Activated CD4-positive, alpha-beta T cell treated with anti-CD3 and anti-CD28 coated beads, Interleukin-2, amount 50 U/mL, for 24 hours (primary cell): ENCODE data around the gene ATPAF2.
"Not testable (repeated sequence)": the region's sequence is repeated elsewhere in the genome, so short reads cannot be mapped to it uniquely, and the experiment has no call there.

ENCODE experiments used
- DNase-seq, 2 donors: peaks; one replicate each; pipeline ENCODE4 v3.0.0-alpha.2; 2020; ENCODE audit warnings: low read depth in 1 of 2, low spot score in 1 of 2

Gene ATPAF2

DNA sequence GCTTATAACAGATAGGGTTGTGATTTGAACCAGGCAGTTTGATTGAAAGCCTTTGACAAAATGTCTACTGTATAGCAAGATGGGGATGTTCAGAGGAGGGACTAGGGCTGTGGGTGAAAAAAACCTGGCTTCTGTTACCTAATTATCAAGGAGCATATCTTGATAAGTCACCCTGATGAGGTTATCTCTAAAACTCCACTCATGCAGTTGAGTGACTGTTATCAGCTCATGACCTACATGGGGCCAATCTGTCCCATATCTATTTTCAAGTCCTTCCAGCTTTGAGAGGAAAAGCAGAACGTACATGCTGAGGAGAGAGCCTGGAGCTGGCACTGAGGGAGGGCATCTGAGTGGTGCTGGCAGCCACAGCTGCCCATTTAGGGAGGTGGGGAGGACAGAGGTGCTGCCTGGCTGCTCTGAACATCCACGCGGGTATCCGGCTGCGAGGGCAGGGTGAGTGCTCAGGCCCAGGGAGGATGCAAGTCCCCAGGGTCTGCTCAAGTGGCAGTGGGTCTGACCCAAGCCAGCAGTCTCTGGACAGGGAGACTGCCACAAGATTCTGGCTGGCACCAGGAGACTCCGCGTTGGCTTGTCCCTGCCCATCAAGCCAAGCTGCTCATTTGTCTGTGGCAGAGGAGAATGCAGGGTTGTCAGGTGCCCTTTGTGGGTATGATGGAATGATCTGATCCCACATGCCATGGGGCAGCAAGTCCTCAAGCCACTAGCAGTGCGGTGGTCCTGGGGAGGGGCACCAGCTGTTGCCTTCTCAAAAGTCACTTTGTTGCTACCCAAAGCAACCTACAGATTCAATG is 29.2 kb downstream of the ATPAF2 start:
- no peak for DNase-seq

DNA sequence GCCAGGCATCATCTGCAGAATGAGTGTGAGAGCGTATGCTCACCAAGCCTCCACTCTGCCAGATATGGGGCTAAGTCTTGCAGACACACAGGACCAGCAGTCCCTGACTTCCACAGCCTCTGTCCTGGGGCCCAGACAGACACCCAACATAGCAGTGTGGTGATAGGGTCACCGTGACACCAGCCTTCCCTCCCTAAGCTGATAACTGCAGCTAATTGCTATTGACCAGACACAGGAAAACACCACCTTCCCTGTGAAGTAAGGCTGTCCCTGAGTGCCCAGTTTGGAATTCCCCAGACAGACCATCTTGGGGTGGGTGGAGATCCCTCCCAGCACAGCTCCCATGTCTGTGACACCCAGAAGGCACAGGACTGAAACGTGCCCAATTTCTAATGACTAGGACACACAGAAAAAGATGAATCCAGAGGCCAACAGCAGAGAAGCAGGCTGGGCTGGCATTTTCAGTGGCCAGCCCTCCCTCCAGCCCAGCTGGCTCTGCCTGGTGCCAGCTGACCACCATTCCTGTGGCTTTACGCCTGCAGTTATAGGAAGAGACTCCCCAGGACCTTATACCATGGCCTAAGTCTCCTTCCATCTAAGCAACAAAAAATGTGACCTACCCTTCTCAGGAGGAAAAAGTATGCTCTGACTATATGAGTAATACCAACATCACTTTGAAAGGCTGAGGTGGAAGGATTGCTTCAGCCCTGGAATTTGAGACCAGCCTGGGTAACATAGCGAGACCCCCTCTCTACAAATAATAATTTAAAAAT is 30.3 kb downstream of the ATPAF2 start:
- no peak for DNase-seq

DNA sequence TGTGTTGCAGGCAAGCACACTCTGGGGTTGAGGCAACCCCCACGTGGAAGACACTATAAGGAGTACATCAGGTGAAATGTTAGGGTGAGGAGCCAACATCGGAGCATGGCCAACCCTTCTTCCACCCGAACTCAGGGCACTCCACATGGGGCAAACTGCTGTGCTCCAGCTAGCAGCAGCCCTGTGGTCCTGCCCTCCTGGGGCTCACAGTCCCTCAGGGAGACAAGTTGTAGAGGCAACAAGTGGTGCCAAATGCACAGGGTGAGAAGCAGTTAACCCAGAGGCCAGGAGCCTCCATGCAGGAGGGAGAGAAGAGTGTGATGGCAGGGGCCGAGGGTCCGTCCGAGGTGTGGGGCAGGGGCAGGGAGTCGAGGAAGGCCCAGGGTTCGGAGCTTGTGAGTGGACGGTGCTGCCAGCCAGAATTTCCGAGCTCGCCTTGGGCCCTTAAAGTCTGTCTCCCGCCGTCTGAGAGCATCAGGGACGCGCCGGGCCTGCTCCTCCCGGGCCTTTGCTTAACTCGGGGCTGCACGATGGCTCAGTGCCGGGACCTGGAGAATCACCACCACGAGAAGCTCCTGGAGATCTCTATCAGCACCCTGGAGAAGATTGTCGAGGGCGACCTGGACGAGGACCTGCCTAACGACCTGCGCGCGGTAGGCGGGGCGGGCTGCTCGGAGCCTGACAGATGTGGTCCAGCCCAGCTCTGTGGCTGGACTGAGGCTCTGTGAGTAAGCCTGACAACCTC is 32.3 kb downstream of the ATPAF2 start:
- no peak for DNase-seq

DNA sequence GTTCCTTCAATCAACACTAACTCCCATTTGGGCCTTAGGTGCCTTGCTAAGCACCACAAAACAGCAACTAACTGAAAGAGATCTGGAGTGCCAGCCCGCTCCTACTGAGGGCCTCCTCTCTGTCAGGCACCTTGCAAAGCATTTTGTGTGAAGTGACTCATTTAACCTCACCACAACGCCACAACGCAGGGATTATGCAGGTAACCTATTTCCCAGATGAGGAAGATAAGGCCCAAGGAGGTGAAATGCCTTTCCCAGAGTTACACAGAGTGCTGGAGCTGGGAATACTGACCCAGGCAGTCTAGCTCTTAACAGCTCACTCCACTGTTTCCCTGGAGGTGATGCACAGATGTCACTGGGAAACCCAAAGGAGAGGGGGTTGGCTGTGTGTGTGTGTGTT is 33.5 kb downstream of the ATPAF2 start:
- DNase-seq: no peak

DNA sequence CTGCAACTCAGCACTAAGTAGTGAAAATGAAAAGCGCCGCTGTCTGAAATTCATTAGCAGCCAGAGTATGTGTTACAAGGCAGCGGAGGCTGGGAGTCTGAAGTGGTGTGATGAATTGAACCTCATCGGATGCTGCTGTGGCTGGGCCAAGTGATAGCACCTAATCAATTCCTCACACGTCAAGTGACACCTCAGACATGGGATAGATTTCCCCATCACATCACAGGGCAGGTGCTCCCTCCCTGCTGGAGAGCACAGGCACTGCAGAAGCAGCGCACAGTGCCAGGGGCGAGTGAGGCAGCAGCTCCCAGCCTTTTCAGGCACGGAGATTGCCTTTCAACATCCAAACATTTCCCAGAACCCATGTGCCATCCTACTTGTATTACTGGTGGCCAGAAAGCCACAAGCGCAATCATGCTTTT is 34.1 kb downstream of the ATPAF2 start:
- no peak for DNase-seq

DNA sequence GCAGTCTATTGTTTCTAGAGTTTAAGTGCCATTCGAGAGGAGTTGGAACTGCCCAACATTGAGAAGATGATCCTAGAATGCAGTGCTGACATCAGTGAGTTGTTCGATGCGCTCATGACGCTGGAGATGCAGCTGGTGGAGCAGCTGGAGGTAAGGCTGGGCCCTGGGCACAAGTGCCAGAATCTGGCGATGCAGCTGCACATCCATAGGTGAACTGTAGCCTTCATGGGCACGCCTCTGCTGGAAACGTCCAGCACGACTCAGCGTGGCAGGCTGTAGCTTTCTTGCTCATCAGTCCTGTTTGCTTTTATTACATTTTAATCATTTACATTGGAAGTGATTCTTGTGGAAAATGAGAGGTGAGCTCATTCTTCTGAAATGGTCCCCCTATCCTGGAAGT is 34.6 kb downstream of the ATPAF2 start:
- no peak for DNase-seq

DNA sequence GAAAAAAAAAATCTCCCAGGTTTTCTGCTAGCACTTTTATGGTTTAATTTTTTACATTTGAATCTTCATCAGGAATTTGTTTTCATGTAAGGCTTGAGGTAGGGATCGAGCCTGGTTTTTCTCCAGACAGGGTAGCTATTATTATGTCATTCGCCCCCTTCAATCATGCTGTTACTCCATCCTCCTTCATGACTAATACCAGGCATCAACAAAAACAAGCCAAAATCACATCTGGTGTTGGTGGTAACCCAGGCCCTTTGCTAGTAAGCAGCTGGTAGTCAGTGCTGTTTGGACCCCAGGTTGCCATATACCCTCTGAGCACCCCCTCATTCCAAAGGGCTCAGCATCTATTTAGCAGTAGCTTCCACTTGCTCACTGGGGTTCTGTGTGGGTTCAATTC is 36.8 kb downstream of the ATPAF2 start:
- no peak for DNase-seq

DNA sequence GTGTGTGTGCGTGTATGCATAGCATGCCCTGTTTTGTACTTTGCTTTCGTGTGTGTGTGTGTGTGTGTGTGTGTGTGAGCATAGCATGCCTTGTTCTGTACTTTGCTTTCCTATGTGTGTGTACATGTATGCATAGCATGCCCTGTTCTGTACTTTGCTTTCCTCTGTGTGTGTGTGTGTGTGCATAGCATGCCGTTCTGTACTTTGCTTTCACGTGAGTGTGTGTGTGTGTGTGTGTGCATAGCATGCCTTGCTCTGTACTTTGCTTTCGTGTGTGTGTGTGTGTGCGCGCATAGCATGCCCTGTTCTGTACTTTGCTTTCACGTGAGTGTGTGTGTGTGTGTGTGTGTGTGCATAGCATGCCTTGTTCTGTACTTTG is 38.9 kb downstream of the ATPAF2 start:
- no peak for DNase-seq

DNA sequence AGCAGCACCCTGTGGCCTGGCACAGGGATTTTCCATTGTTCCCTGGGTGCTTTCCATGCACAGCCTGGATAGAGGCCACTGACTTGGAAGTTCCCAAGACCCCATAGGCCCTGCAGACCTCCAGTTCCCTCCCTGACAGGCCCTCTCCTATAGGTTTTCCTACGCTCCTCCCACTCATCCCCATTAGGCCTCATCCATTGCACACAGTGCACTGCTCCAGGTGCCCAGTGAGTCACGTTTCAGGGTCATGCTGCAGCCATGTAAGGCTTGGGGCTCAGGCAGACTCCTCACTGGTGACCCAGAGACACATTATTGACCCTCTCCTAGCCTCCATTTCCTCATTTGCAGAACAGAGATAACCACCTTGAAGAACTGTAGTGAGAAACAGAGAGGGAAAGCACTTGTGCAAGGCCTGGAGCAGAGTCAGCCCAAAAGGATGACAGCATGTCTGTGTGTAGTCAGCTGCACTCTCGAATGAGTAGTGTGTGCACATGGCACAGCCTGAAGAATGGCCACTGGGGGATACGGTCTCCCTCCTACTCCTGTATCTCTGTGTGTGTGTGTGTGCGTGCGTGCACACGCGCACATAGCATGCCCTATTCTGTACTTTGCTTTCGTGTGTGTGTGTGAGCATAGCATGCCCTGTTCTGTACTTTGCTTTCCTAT is 39.5 kb downstream of the ATPAF2 start:
- DNase-seq: no peak

DNA sequence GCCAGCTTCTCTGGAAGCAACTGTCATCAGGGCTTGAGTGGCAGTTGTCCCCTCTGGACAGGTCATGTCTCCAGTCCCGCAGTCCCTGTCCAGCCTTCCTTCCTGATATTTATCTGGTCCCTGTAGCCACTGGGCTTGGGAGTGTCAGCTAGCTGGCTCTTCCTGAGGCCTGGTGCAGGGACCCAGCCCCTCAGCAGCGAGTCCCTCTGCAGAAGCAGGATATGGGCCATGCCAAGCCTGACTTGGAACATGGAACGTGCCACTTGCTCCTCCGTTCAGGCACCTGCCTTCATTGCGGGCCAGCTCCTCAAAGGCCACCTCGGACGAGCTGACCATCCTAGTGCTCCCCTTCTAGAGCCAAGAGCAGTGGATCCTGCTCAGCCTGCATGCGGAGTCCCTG is 40.0 kb downstream of the ATPAF2 start:
- DNase-seq: no peak

DNA sequence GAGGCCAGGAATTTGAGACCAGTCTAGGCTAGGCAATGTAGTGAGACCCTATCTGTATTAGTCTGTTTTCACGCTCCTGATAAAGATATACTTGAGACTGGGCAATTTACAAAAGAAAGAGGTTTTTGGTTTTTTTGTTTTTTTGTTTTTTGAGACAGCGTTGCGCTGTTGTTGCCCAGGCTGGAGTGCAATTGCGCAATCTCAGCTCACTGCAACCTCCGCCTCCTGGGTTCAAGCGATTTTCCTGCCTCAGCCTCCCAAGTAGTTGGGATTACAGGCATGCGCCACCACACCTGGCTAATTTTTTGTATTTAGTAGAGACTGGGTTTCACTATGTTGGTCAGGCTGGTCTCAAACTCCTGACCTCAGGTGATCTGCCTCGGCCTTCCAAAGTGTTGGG is 43.1 kb downstream of the ATPAF2 start:
- not testable (repeated sequence) for DNase-seq

DNA sequence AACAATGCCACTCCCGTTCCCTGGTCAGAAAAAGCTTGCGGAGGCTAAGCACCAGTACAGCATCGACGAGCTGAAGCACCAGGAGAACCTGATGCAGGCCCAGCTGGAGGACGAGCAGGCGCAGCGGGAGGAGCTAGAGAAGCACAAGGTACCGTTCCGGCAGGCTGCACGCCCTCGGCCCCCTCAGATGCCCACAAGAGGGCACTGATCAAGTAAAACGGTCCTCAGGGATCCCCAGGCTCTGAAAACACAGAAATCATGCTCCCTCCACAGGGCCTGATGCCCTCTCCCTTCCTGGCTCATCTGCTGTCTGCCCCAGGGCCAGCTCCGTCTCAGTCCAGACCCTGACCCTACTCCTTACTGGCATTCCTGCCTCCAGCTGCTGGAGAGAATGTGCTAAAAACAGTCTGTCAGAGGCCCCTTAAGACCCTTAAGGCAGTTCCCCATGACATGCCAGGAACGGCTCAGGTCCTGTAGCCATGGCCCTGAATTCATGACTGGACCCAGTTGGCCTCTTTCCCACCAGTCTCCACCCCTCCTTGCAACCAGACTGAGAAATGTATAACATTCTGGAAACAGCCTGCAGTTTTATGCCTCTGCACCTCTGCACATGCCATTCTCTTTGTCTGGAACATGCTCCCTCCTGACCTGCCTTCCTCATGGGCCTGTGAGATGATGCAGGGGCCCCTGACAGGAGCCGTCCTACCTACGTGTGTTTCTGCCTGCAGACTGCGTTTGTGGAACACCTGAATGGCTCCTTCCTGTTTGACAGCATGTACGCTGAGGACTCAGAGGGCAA is 44.5 kb downstream of the ATPAF2 start:
- no peak for DNase-seq

DNA sequence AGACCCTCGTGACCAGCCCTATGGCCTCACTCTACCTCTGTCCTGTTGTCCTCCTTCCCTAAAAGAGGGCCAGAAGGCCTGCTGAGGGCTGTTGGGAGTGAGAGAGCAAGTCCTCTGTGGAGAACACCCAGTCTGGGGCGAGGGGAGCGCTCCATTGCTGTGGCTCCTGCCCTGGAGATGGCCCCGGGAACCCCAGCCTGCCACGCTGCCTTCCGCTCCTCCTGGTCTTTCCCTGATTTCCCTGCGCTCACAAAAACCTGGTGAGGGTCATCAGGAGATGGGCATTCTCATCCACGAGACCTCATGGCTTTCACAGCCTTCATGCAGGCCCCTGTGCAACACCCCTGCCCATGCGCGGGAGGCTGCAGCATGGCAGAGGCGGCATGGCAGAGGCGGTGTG is 45.1 kb downstream of the ATPAF2 start:
- DNase-seq: no peak

DNA sequence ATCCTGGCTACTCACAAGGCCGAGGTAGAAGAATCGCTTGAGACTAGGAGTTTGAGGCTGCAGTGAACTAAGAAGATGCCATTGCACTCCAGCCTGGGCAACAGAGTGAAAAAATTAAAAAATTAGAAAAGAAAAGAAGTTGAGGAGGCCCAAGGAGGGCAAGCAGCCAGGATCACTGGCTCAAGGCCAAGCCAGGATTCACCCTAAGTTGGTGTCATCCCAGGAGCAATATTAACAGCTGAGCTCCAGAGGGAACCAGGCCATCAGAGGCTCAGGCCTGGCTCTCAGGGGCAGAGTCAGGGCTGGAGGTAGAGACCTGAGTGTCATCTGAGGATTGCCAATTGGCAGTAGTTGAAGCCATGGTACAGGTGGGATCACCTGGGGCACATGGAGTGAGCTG is 45.6 kb downstream of the ATPAF2 start:
- no peak for DNase-seq

DNA sequence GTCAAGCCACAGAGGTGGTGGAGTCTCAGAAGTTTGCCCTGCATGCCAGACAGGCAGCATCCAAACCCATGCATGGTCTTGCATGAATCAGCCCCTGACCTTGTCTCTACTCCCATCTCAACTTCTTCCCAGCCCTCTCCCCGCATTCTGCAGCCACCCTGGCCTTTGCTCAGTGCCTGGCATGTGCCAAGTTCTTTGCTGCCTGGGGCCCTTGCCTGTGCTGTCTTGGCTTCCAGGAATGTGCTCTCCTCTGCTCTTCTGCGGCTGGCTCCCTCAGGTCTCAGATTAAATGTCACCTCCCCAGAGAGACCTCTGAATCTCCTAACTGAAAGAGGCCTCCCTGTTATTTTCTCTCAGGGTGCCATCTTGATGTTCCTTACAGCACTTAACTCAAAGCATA is 48.7 kb downstream of the ATPAF2 start:
- no peak for DNase-seq

DNA sequence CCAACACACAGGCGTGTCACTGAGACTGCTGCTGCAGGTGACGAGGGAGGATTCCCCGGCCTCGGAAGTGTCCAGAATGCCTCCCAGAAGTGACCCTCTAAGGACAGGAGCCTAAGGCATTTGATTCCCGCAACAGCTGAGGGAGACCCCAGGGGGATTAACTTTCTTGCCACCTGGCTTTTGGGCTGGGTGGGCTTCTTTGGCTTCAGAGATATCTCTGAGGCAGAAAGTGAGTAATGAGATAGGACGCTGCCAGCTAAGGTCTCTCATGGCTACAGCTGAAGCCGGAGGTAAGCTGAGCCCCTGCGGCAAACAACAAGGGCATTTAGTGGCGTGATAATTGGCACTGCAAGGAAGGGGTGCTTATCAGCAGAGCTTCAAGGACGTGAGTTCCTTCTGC is 49.4 kb downstream of the ATPAF2 start:
- DNase-seq: no peak

DNA sequence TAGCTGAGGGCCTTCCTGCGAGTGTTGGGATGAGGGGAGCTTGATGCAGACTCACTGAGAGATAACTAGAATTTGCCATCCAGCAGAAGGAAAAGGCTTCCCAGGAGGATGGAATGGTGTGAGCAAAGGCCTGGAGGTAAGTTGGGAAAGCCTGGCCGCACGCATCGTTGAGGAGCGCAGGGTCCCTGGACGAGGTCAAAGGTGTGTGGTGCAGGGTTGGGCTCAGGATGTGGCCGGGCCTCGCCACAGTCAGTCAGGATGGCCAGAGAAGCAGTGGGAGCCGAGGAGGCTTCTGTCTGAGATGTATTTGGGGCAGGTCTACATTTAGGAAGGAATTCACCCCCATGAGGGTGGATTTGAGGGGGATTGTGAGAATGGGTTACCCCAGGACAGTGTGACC is 49.9 kb downstream of the ATPAF2 start:
- no peak for DNase-seq

DNA sequence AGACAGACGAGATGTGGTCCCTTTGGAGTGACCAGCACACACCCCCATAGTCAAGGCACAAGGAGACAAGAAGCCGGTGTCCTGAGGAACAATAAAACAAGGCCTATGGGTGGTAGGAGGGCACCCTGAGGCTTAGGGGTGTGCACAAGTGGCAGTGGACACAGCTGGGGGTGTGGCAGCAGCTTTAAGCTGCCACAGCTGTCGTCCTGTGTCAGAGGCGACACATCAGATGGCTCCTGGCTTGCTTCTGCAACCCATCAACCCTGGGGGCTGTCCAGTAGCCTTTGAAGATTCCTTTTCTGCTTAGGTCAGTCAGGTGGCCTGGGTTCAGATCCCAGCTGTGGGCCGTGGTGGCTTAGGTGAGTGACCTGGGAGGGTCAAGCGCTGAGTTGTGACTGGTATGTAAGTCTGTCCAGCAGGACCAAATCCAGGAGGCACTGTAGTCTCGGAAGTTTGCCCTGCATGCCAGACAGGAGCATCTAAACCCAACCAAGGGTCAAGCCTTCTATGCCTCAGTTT is 50.5 kb downstream of the ATPAF2 start:
- no peak for DNase-seq

DNA sequence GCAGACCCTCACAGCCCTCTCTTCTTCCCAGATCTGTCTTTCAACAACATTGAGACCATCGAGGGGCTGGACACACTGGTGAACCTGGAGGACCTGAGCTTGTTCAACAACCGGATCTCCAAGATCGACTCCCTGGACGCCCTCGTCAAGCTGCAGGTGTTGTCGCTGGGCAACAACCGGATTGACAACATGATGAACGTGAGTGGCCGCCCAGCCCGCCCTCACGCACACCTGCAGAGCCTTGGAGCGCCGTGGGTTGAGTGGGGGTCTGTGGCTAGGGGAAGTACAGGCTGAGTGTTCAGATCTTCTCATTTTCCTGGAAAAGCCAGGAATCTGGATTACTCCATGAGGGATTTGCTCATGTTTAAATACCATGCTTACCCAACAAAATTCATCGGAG is 51.1 kb downstream of the ATPAF2 start:
- DNase-seq: no peak

DNA sequence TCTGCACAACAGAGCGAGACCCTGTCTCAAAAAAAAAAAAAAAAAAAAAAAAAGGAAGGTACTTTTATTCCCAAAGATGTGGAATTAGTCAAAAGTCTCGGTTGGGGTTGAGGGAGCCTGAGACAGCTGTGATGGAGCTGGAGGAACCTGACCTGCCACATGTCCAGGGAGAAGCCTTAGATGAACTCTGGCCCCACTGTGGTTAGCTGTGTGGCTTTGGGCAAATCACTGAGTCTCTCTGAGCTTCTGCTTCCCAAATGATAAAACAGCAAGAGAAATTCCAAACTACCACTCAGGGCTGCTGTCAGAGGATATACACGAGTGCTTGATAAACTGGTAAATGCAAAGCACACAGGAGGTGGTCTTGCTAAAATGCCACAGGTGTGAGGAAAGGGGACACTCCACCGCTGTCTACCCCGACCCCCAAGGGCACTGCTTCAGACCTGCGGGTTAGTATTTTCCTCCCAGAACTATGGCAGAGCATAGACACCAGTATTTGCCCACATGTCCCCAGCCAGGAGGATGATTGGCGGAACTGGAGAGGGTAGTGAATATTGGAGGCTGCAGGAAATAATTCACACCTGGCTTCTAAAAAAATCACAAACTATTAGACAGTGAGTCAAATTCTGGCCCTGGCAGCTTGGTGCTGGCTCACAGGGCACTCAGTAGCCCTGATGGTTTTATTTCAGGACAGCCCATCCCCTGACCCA is 51.6 kb downstream of the ATPAF2 start:
- no peak for DNase-seq
